Neural cell (in vitro differentiated cells): ENCODE data around the gene CDKL5. TPM values are rescaled to one million over a fixed set of nuclear protein-coding genes. Genes with fewer than 3 reads are reported as not detected.

Experiments
- H2AFZ ChIP-seq: fragments of 200-600, 300-800 bp; sonication (generic), shearing (Covaris generic); 2 replicates; pipeline ENCODE4 v1.6.0; 2014; ENCODE audit warnings: low read depth, mild to moderate bottlenecking, antibody characterized with exemption, low read length, moderate library complexity
- H3F3A ChIP-seq: fragments of 200-600 bp; shearing (Covaris generic); 2 replicates; pipeline ENCODE4 v1.6.1; 2016; ENCODE audit warnings: mild to moderate bottlenecking, moderate library complexity, mixed read lengths, antibody characterized with exemption, low read length; ENCODE audit not compliant: insufficient read depth, poor library complexity, severe bottlenecking
- H3K27ac ChIP-seq: fragments of 200-600, 300-800 bp; sonication (generic), shearing (Covaris generic); 2 replicates; pipeline ENCODE4 v1.5.1; 2014; ENCODE audit warnings: mild to moderate bottlenecking, low read length, moderate library complexity
- H3K27me3 ChIP-seq: fragments of 300-800, 200-600 bp; sonication (generic), shearing (Covaris generic); 2 replicates; pipeline ENCODE4 v1.6.0; 2014; ENCODE audit warnings: mild to moderate bottlenecking, low read depth, low read length, moderate library complexity; ENCODE audit not compliant: insufficient read depth
- H3K36me3 ChIP-seq: fragments of 300-800, 200-600 bp; sonication (generic), shearing (Covaris generic); 2 replicates; pipeline ENCODE4 v1.5.1; 2014; ENCODE audit warnings: mild to moderate bottlenecking, antibody characterized with exemption, low read length, moderate library complexity; ENCODE audit not compliant: insufficient read depth
- H3K4me2 ChIP-seq: fragments of 300-800, 200-600 bp; sonication (generic), shearing (Covaris generic); 2 replicates; pipeline ENCODE4 v1.6.0; 2014; ENCODE audit warnings: mild to moderate bottlenecking, low read length
- H3K4me3 ChIP-seq: fragments of 300-800, 200-600 bp; sonication (generic), shearing (Covaris generic); 2 replicates; pipeline ENCODE4 v1.5.1; 2014; ENCODE audit warnings: mild to moderate bottlenecking, low read length, moderate library complexity
- H3K79me2 ChIP-seq: fragments of 200-600 bp; shearing (Covaris generic); replicated peaks from 2 replicates; pipeline ENCODE4 v1.6.0; 2014; ENCODE audit warnings: mild to moderate bottlenecking, low read length, moderate library complexity; ENCODE audit not compliant: insufficient read depth
- H3K9ac ChIP-seq: fragments of 300-800, 200-600 bp; sonication (generic), shearing (Covaris generic); 2 replicates; pipeline ENCODE4 v1.6.1; 2016; ENCODE audit warnings: mild to moderate bottlenecking, low read length, mixed read lengths
- H3K9me2 ChIP-seq: fragments of 200-600 bp; shearing (Covaris generic); 2 replicates; pipeline ENCODE4 v1.6.1; 2016; ENCODE audit warnings: mild to moderate bottlenecking, low read length, mixed read lengths; ENCODE audit not compliant: insufficient read depth
- H3K9me3 ChIP-seq: fragments of 200-600, 300-800 bp; sonication (generic), shearing (Covaris generic); 2 replicates; pipeline ENCODE4 v1.6.1; 2016; ENCODE audit warnings: mild to moderate bottlenecking, mixed run types, low read length, moderate library complexity, mixed read lengths
- H4K20me1 ChIP-seq: fragments of 200-600 bp; shearing (Covaris generic); 2 replicates; pipeline ENCODE4 v1.6.1; 2016; ENCODE audit warnings: mild to moderate bottlenecking, mixed run types; ENCODE audit not compliant: insufficient read depth
- EP300 ChIP-seq: fragments of 450-650 bp; conservative IDR thresholded peaks from 2 replicates; pipeline ENCODE4 v1.6.1; 2014; ENCODE audit warnings: antibody characterized with exemption, mild to moderate bottlenecking, moderate library complexity; ENCODE audit not compliant: poor library complexity, severe bottlenecking
- EZH2 ChIP-seq: fragments of 200-600, 300-800 bp; shearing (Covaris generic), sonication (generic); IDR thresholded peaks from 2 replicates; pipeline ENCODE4 v1.6.1; 2014; ENCODE audit warnings: antibody characterized with exemption, low read length, borderline replicate concordance, mild to moderate bottlenecking; ENCODE audit not compliant: insufficient read depth, poor library complexity, severe bottlenecking
- MXI1 ChIP-seq: fragments of 450-650 bp; conservative IDR thresholded peaks from 2 replicates; pipeline ENCODE4 v1.6.1; 2014; ENCODE audit warnings: antibody characterized with exemption, mild to moderate bottlenecking; ENCODE audit not compliant: poor library complexity, severe bottlenecking
- POLR2AphosphoS5 ChIP-seq: IDR thresholded peaks from 2 replicates; pipeline ENCODE4 v1.6.1; 2012
- RAD21 ChIP-seq: fragments of 450-650 bp; conservative IDR thresholded peaks from 2 replicates; pipeline ENCODE4 v1.6.1; 2014; ENCODE audit warnings: antibody characterized with exemption, mild to moderate bottlenecking, moderate library complexity
- SMC3 ChIP-seq: fragments of 450-650 bp; conservative IDR thresholded peaks from 2 replicates; pipeline ENCODE4 v1.6.1; 2014; ENCODE audit warnings: antibody characterized with exemption, mild to moderate bottlenecking, moderate library complexity; ENCODE audit not compliant: poor library complexity
- TAF1 ChIP-seq: IDR thresholded peaks from 2 replicates; pipeline ENCODE4 v1.6.1; 2012; ENCODE audit warnings: low read depth
- polyA plus RNA-seq: library from polyadenylated mRNA; depleted of rRNA; stranded (reverse); fragments of >200 nt; gene quantifications from 2 replicates; pipeline ENCODE4 v1.2.3, GENCODE V29; 2014
- TF ChIP-seq, protein P1 (sequence below): IDR thresholded peaks from 2 replicates; pipeline ENCODE4 v1.6.1; 2012; ENCODE audit warnings: borderline replicate concordance
- TF ChIP-seq, protein P2 (sequence below): fragments of 450-650 bp; IDR thresholded peaks from 2 replicates; pipeline ENCODE4 v1.5.1; 2014; ENCODE audit warnings: antibody characterized with exemption, mild to moderate bottlenecking, moderate library complexity; ENCODE audit not compliant: poor library complexity, severe bottlenecking

Gene CDKL5
- polyA plus RNA-seq, 1 donor from 2014 or later = 5.3 TPM

DNA sequence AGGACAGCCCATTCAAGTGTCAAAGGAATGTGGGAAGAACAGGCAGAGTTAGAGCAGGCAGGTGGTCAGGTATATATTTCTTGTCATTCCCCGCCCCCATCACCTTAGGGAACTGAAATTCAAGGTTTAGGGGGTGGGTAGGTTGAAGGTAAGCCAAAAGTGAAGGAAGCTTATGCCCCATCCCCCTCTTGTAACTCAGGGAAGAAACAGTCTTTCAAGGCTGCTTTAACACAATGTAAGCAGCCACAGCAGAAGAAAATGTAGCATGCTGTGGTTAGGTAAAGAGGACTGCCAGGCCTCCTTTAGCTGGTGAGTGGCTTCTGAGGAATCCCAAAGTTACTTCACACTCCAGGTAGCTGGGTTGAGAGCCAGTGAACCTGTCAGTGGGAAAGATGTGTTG lies 124.2 kb downstream of the CDKL5 start:
- no peaks in the 10 kb centered on the region for H3K36me3 ChIP-seq
- H3K4me3 ChIP-seq = no peak overlapping the region
- no peaks in the 10 kb centered on the region for H4K20me1 ChIP-seq
- H2AFZ ChIP-seq = no peak overlapping the region
- H3K79me2 ChIP-seq = no peaks in the 10 kb centered on the region
- no peak overlapping the region for H3K9ac ChIP-seq
- H3K4me2 ChIP-seq = no peak overlapping the region
- H3F3A ChIP-seq = no peaks in the 10 kb centered on the region
- no peaks in the 10 kb centered on the region for H3K9me2 ChIP-seq
- no peaks in the 10 kb centered on the region for H3K9me3 ChIP-seq
- no peak for TF ChIP-seq EZH2
- TF ChIP-seq, protein P1, sequence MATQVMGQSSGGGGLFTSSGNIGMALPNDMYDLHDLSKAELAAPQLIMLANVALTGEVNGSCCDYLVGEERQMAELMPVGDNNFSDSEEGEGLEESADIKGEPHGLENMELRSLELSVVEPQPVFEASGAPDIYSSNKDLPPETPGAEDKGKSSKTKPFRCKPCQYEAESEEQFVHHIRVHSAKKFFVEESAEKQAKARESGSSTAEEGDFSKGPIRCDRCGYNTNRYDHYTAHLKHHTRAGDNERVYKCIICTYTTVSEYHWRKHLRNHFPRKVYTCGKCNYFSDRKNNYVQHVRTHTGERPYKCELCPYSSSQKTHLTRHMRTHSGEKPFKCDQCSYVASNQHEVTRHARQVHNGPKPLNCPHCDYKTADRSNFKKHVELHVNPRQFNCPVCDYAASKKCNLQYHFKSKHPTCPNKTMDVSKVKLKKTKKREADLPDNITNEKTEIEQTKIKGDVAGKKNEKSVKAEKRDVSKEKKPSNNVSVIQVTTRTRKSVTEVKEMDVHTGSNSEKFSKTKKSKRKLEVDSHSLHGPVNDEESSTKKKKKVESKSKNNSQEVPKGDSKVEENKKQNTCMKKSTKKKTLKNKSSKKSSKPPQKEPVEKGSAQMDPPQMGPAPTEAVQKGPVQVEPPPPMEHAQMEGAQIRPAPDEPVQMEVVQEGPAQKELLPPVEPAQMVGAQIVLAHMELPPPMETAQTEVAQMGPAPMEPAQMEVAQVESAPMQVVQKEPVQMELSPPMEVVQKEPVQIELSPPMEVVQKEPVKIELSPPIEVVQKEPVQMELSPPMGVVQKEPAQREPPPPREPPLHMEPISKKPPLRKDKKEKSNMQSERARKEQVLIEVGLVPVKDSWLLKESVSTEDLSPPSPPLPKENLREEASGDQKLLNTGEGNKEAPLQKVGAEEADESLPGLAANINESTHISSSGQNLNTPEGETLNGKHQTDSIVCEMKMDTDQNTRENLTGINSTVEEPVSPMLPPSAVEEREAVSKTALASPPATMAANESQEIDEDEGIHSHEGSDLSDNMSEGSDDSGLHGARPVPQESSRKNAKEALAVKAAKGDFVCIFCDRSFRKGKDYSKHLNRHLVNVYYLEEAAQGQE = no peak
- no peaks in the 10 kb centered on the region for H3K27me3 ChIP-seq
- no peak overlapping the region for H3K27ac ChIP-seq

DNA sequence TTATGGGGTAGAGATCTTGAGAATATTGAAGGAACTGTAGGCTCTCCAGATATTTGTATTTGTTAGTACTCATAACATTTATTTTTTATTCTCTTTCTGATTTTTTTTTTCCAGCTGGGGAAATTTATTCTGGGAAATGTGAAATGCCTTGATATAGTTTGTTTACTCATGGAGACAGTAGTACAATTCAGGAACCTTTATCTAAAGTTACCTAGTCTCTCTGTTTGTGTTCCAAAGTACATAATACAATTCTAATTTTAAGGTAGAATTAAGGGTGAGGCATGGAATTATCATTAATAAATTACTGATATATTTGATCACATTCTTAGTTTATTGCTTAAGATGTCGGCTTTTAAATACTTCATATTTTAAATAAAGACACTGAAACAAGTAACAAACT lies 132.5 kb downstream of the CDKL5 start:
- no peak for TF ChIP-seq SMC3
- no peak for TF ChIP-seq POLR2AphosphoS5
- TF ChIP-seq EZH2 = no peak
- TF ChIP-seq TAF1 = no peak
- TF ChIP-seq EP300 = no peak
- TF ChIP-seq MXI1 = no peak
- H2AFZ ChIP-seq = no peak overlapping the region
- no peaks in the 10 kb centered on the region for H3K36me3 ChIP-seq
- H3K79me2 ChIP-seq = no peaks in the 10 kb centered on the region
- no peaks in the 10 kb centered on the region for H3K9me2 ChIP-seq
- H4K20me1 ChIP-seq = no peaks in the 10 kb centered on the region
- H3K4me3 ChIP-seq = no peak overlapping the region
- H3K4me2 ChIP-seq = no peak overlapping the region
- H3K27me3 ChIP-seq = no peaks in the 10 kb centered on the region
- no peaks in the 10 kb centered on the region for H3K9me3 ChIP-seq
- H3K9ac ChIP-seq = no peak overlapping the region
- no peak overlapping the region for H3K27ac ChIP-seq
- H3F3A ChIP-seq = no peaks in the 10 kb centered on the region

DNA sequence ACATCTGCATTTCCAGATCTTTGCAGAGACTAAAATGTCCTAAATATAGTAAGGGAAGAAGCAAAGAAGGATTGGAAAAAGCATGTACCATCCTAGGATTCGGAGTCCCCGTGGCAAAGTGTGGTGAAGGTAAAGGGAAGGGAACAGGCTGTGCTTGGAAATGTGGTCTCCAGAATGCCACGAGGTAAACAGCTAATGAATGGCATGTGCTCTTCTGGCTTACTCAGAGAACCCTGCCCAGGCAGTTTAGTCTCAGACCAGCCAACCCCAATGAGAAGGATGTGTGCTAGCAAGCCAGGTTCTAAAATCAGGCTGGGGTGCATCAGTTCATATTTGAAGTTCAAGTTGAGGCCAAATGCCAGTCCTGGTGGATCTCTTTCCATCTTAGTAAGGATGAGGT lies 133.4 kb downstream of the CDKL5 start:
- no peak overlapping the region for H3K9ac ChIP-seq
- no peaks in the 10 kb centered on the region for H4K20me1 ChIP-seq
- H3K4me3 ChIP-seq = no peak overlapping the region
- no peaks in the 10 kb centered on the region for H3K36me3 ChIP-seq
- H3K27me3 ChIP-seq = no peaks in the 10 kb centered on the region
- no peaks in the 10 kb centered on the region for H3K9me3 ChIP-seq
- H3K4me2 ChIP-seq = no peak overlapping the region
- H3K79me2 ChIP-seq = no peaks in the 10 kb centered on the region
- H3K27ac ChIP-seq = no peak overlapping the region
- H3F3A ChIP-seq = no peaks in the 10 kb centered on the region
- no peaks in the 10 kb centered on the region for H3K9me2 ChIP-seq
- TF ChIP-seq EZH2 (no peak), MXI1 (no peak), SMC3 (no peak), TAF1 (no peak), EP300 (no peak), RAD21 (no peak), POLR2AphosphoS5 (no peak)
- TF ChIP-seq, protein P2, sequence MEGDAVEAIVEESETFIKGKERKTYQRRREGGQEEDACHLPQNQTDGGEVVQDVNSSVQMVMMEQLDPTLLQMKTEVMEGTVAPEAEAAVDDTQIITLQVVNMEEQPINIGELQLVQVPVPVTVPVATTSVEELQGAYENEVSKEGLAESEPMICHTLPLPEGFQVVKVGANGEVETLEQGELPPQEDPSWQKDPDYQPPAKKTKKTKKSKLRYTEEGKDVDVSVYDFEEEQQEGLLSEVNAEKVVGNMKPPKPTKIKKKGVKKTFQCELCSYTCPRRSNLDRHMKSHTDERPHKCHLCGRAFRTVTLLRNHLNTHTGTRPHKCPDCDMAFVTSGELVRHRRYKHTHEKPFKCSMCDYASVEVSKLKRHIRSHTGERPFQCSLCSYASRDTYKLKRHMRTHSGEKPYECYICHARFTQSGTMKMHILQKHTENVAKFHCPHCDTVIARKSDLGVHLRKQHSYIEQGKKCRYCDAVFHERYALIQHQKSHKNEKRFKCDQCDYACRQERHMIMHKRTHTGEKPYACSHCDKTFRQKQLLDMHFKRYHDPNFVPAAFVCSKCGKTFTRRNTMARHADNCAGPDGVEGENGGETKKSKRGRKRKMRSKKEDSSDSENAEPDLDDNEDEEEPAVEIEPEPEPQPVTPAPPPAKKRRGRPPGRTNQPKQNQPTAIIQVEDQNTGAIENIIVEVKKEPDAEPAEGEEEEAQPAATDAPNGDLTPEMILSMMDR = no peak
- TF ChIP-seq, protein P1 = no peak
- H2AFZ ChIP-seq = no peak overlapping the region
